Heart right ventricle (tissue), 16 donors: ENCODE data around the gene PTP4A2. TPM values are rescaled to one million over a fixed set of nuclear protein-coding genes. Genes with fewer than 3 reads are reported as not detected.

Experiments
- ATAC-seq, 8 donors: fragments of 200-7000 bp; cut with Tn5 transposase; one replicate each; pipeline ENCODE4 v1.9.1; 2020; ENCODE audit warnings: mild to moderate bottlenecking in 8 of 8, moderate library complexity in 8 of 8, moderate number of reproducible peaks in 1 of 8
- DNase-seq, 2 donors: peaks; one replicate each; pipeline ENCODE4 v3.0.0-alpha.2; 2020
- H3K27ac ChIP-seq, 10 donors: fragments of 200-600 bp; sonication (generic) in 2 of 10; one replicate each; pipeline versions ENCODE4 v1.5.0 to v1.8.0; 2020 to 2022; ENCODE audit warnings: mild to moderate bottlenecking in 3 of 10
- H3K27me3 ChIP-seq, 7 donors: fragments of 200-600 bp; one replicate each; pipeline ENCODE4 v1.8.0; 2021 to 2022; ENCODE audit warnings: mild to moderate bottlenecking in 2 of 7
- H3K36me3 ChIP-seq, 9 donors: fragments of 200-600 bp; sonication (generic) in 1 of 9; one replicate each; pipeline versions ENCODE4 v1.5.0 to v1.8.0; 2020 to 2022; ENCODE audit warnings: mild to moderate bottlenecking in 2 of 9
- H3K4me1 ChIP-seq, 9 donors: fragments of 200-600 bp; sonication (generic) in 1 of 9; one replicate each; pipeline versions ENCODE4 v1.5.0 to v1.8.0; 2020 to 2022; ENCODE audit warnings: mild to moderate bottlenecking in 4 of 9
- H3K4me3 ChIP-seq, 10 donors: fragments of 200-600 bp; sonication (generic) in 2 of 10; one replicate each; pipeline versions ENCODE4 v1.5.0 to v1.8.0; 2020 to 2022; ENCODE audit warnings: mild to moderate bottlenecking in 7 of 10, moderate library complexity in 2 of 10
- H3K9me3 ChIP-seq, 11 donors: fragments of 200-600 bp in 10 of 11; sonication (generic) in 2 of 11; one replicate each; pipeline versions ENCODE4 v1.5.0 to v1.8.0; 2013 to 2022; ENCODE audit warnings: mild to moderate bottlenecking in 2 of 11, control low read depth in 1 of 11, moderate library complexity in 1 of 11
- WGBS, 2 donors: extraction: QIAGEN DNeasy Blood & Tissue Kit; methylation state at CpG; one replicate each; pipeline ENCODE4 v1.1.7; 2013; ENCODE audit warnings: inconsistent platforms in 1 of 2; 5-methylcytosine and 5-hydroxymethylcytosine counted together
- intact Hi-C, 10 donors: fragments of 100-400 bp; cut with DNase I; formaldehyde crosslinking; loops; one replicate each; pipeline versions ENCODE4 v1.11.1 to v1.14.2; 2022
- long read RNA-seq, 3 donors: library from polyadenylated mRNA; unstranded; transcript quantifications; one replicate each; pipeline ENCODE4 v2.0.0, GENCODE V29; 2020 to 2021
- polyA plus RNA-seq, 2 donors: library from polyadenylated mRNA; stranded (reverse); fragments of 200-250 nt; gene quantifications; one replicate each; pipeline ENCODE4 v1.2.3, GENCODE V29; 2013
- total RNA-seq, 10 donors: library from RNA; stranded (reverse); fragmentation: NEBNext Ultra II Directional in 3 of 10; extraction: Animal tissue kit (Norgen Biotek cat#: 25700) in 3 of 10; gene quantifications; one replicate each; pipeline versions ENCODE4 v1.2.1 to v1.2.4, GENCODE V29; 2021 to 2023
- TF ChIP-seq, protein P1 (sequence below), 9 donors: fragments of 200-600 bp; sonication (generic) in 2 of 9; IDR thresholded peaks; one replicate each; pipeline versions ENCODE4 v1.5.0 to v1.8.0; 2021 to 2022; ENCODE audit warnings: antibody characterized with exemption in 9 of 9, mild to moderate bottlenecking in 5 of 9, moderate library complexity in 1 of 9
- donor health status: Arrhythmogenic right ventricular cardiomyopathy.
- donor health status: ischemic (EF 13 %, LVEDD 7.1; RV severe dilation, severe dysfunction).
- donor health status: healthy with polysubstance abuse.
- donor health status: DM: no; HTN: yes; CAD: no.
- donor health status: DM: no; HTN: no; CAD: no.
- donor health status: ischemic (EF 25% LVEDD 6.9; RV normal size, moderate dysfunction).
- donor health status: ischemic (EF 25% LVEDD 5.7; RV mildly dilated, moderate dysfunction).
- donor health status: healthy.
- donor health status: DM: yes; HTN: yes; CAD: no.
- donor health status: Ischemic cardiomyopathy.
- donor health status: ischemic (EF 35%, LVEDD 5.7; RV mildly dilated, moderate dysfunction).
- donor health status: nonischemic (EF 11% LVEDD 7.7; RV severe dilation, severe dysfunction).
- donor health status: DM: yes; HTN: yes; CAD: no.
- donor health status: PGD.
- donor health status: ischemic (EF 29% LVEDD 5.4; RV normal size, mild dysfunction).
- donor health status: nonischemic (EF 23%, LVEDD 6.1; RV moderate dilation, normal function).

The PTP4A2 gene
- total RNA-seq (100 to 1,000 TPM; 206 to 506 (median 236) TPM), polyA plus RNA-seq (100 to 1,000 TPM in 1 of 2 donors, 10 to 100 TPM in 1; 49.5 to 154 TPM)
- long read RNA-seq, donor 1, transcript PTP4A2-221 (6 exons, 3,921 nt) = major isoform, 225 of 280 reads
- long read RNA-seq, donor 1, partial matches to known transcripts = 1 of 280 reads
- long read RNA-seq, donor 1, other reads (novel, unspliced or antisense) = 50 of 280 reads
- long read RNA-seq, donor 2, transcript PTP4A2-221 (6 exons, 3,921 nt) = major isoform, 171 of 207 reads
- long read RNA-seq, donor 2, partial matches to known transcripts = 3 of 207 reads
- long read RNA-seq, donor 2, other reads (novel, unspliced or antisense) = 32 of 207 reads
- long read RNA-seq, donor 3, transcript PTP4A2-221 (6 exons, 3,921 nt) = major isoform, 21 of 119 reads
- long read RNA-seq, donor 3, transcript PTP4A2-218 (5 exons, 3,353 nt) = minor isoform, 10 of 119 reads
- long read RNA-seq, donor 3, partial matches to known transcripts = 1 of 119 reads
- long read RNA-seq, donor 3, other reads (novel, unspliced or antisense) = 87 of 119 reads

DNA sequence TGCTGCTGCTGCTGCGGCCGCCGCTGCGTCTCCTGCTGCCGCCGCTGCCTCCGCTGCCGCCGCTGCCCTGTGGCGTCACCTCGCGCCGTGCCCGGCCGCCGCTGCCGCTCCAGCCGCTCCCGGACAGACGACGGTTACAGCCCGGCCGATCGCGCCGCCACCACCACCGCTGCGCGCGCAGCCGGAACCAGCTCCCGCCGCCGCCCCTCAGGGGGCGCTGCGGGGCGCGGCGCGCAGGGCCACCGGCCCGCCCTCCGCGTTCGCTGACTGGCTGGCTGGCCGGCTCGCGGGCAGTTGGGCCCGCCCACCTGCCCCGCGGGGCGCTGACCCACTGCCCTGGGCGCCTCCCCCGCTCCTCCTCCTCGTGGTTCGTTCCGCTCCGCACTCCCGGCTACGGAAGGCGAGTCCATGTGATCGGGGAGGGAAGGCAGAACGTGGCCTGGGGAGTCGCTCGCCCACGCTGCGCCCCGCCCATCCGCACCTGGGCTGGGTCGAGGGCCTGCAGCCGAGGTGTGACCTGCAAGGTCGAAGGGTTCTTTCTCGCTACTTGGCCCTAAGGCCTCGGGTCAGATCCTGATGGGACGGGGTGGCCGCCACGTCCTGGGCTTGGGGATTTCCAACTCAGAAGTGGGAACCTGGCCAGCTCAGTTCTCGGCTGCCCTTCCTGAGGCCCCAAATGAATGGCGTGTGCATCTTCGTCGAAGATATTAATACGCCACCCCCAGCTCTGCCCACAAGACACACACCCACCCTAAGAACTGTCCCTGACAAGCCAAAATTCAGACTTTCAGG lies at the start of gene PTP4A2:
Gene PTP4A2, minus strand, starts transcription at position 185 of the 792 bp plus-strand sequence. CDS start 19,303 bp downstream, outside the sequence.
- WGBS, 2 donors = 1% methylated on average over 66 to 82 of the region's 82 CpGs
- ATAC-seq = peak; percentile 92 to 97 (median 96)

DNA sequence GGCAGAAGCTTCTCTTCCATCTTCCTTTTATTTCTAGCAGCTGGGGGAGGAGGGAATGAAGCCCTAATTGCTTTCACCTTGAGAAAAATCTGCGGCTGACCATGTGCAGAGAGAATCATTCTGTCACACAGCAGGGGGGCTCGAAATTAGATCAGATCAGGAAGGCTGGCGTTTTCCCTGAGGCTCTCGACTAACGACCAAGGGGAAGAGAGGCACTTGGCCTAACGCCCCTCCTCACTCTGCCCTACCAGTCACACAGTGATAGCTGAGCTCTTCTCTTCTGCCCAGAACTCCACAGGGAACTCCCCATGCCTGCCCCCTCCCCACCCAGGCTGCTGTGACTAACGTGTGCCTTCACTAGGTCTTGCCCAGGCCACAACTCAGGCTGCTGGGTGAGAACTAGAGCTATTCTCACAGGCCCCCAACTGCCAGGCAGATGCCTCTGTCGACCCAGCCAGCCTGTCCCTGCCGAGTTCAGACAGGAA lies 49.0 kb upstream of the PTP4A2 start:
- Histone ChIP-seq H3K27me3 (no peaks in the 10 kb centered on the region), H3K36me3 (no peaks in the 10 kb centered on the region), H3K9me3 (no peaks in the 10 kb centered on the region), H3K27ac (no peak overlapping the region), H3K4me3 (no peak overlapping the region), H3K4me1 (peaks cover 0 to 19% (median 8%) of the 10 kb centered on the region in 9 donors)
- no peak for DNase-seq
- ATAC-seq = peak in 1 of 8 donors; percentile 39
- 70 to 74% methylated on average over 9 of the region's 9 CpGs for WGBS, 2 donors
- TF ChIP-seq, protein P1, sequence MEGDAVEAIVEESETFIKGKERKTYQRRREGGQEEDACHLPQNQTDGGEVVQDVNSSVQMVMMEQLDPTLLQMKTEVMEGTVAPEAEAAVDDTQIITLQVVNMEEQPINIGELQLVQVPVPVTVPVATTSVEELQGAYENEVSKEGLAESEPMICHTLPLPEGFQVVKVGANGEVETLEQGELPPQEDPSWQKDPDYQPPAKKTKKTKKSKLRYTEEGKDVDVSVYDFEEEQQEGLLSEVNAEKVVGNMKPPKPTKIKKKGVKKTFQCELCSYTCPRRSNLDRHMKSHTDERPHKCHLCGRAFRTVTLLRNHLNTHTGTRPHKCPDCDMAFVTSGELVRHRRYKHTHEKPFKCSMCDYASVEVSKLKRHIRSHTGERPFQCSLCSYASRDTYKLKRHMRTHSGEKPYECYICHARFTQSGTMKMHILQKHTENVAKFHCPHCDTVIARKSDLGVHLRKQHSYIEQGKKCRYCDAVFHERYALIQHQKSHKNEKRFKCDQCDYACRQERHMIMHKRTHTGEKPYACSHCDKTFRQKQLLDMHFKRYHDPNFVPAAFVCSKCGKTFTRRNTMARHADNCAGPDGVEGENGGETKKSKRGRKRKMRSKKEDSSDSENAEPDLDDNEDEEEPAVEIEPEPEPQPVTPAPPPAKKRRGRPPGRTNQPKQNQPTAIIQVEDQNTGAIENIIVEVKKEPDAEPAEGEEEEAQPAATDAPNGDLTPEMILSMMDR (IDR thresholded peaks at IDR 0.05) = no peak
- intact Hi-C loops = loop anchor here in 1 of 10 donors (10.0 kb wide), 2 partner anchors 68 to 322 kb away; no protein-coding TSS in a partner anchor

More for the DNA sequence above, at the start of gene PTP4A2:
- TF ChIP-seq, protein P1 (IDR thresholded peaks at IDR 0.05) = peak in 7 of 9 donors; percentile 30 to 87 (median 59)
- Histone ChIP-seq H3K4me3 (peak within 1 kb of the TSS; percentile 45 to 75 (median 68)), H3K4me1 (peaks cover 19 to 85% (median 49%) of the 10 kb centered on the region in 9 donors), H3K27ac (peak within 1 kb of the TSS; percentile 69 to 97 (median 94)), H3K36me3 (no peaks in the 10 kb centered on the region), H3K9me3 (no peaks in the 10 kb centered on the region), H3K27me3 (no peaks in the 10 kb centered on the region)
- intact Hi-C loops = loop anchor here in 1 of 10 donors (2.0 kb wide), 1 partner anchor 16 kb away; no protein-coding TSS in a partner anchor
- peak; percentile 94 to 95 for DNase-seq

DNA sequence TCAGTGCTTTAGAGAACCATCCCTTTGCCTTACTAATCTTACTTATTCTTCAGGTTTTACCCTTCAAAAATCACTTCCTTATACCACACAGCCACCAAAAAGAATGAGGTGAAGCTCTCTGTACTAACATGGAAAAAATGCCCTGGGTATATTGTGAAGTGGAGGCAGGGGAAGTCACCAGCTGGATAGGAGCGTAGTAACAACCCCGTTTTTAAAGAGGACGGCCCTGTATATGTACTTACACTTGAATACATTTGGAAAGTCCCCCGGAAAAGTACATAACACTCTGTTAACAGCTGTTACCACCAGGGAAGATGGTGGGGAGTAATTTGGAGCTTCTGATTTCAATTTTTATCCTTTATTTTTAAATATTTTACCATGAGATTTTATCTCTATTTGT lies 47.3 kb upstream of the PTP4A2 start:
- TF ChIP-seq, protein P1 (IDR thresholded peaks at IDR 0.05) = no peak
- intact Hi-C loops = loop anchor here in 1 of 10 donors (10.0 kb wide), 2 partner anchors 69 to 321 kb away; no protein-coding TSS in a partner anchor
- peak in 1 of 8 donors; percentile 18 for ATAC-seq
- Histone ChIP-seq H3K36me3 (no peaks in the 10 kb centered on the region), H3K4me3 (no peak overlapping the region), H3K27me3 (no peaks in the 10 kb centered on the region), H3K4me1 (peaks cover 0 to 29% (median 6%) of the 10 kb centered on the region in 9 donors), H3K9me3 (no peaks in the 10 kb centered on the region), H3K27ac (peak overlapping the region in 4 of 10 donors; percentile 7 to 61 (median 14))
- no peak for DNase-seq
- WGBS, 2 donors = 22 to 36% methylated on average over 4 of the region's 4 CpGs
